ENCODE results near the gene TTC33. TPM values are rescaled to one million over a fixed set of nuclear protein-coding genes. Genes with fewer than 3 reads are reported as not detected.
A peak's percentile ranks its signal among the peaks of the same experiment; 100 is the strongest.

TTC33 gene
- total RNA-seq, 4 donors from 2014 or later, result 11.3 to 19.0 (median 14.9) TPM

DNA sequence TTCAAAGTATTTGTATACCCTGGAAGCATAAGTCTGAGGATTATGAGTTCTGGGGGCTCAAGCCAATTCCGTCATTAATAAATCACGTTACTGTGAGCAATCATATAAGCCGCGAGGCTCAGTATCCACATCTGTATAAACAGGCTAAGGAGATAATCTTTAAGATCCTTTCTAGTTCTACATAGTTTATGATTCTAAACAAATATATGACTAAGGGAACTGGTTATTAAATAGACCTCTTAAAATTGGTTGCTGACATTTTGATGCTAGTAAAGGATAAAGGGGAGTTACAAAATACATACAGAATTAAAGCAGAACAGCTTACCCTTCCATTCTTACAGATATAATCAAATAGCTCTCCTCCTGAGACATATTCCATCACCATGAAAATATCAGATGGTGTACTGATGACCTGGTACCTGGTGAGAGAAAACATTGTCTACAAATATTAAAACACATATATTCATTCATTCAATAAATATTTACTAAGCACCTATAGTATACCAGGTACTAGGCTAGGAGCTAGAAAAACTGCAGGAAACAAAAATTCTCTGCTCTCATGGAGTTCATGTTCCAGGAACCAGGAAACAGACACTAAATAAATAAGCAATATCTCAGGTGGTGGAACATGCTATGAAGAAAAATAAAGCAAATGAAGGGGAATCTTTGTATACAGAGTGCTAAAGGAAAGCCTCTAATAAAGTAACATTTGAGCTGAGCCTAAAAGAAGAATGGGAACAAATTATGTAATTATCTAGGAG, 19.5 kb upstream of the TTC33 start:
- Histone ChIP-seq H3K27ac (peak overlapping the region in 2 of 4 donors; percentile 7 to 8), H3K4me1 (peaks cover 0 to 15% (median 0%) of the 10 kb centered on the region in 4 donors), H3K27me3 (no peaks in the 10 kb centered on the region), H3K9me3 (no peaks in the 10 kb centered on the region), H3K4me3 (no peak overlapping the region), H3K36me3 (peaks cover 0 to 59% (median 0%) of the 10 kb centered on the region in 3 donors)
- DNase-seq, result no peak
- no peak for TF ChIP-seq POLR2A (IDR thresholded peaks at IDR 0.05)
- TF ChIP-seq, protein P1, sequence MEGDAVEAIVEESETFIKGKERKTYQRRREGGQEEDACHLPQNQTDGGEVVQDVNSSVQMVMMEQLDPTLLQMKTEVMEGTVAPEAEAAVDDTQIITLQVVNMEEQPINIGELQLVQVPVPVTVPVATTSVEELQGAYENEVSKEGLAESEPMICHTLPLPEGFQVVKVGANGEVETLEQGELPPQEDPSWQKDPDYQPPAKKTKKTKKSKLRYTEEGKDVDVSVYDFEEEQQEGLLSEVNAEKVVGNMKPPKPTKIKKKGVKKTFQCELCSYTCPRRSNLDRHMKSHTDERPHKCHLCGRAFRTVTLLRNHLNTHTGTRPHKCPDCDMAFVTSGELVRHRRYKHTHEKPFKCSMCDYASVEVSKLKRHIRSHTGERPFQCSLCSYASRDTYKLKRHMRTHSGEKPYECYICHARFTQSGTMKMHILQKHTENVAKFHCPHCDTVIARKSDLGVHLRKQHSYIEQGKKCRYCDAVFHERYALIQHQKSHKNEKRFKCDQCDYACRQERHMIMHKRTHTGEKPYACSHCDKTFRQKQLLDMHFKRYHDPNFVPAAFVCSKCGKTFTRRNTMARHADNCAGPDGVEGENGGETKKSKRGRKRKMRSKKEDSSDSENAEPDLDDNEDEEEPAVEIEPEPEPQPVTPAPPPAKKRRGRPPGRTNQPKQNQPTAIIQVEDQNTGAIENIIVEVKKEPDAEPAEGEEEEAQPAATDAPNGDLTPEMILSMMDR (IDR thresholded peaks at IDR 0.05), result no peak

DNA sequence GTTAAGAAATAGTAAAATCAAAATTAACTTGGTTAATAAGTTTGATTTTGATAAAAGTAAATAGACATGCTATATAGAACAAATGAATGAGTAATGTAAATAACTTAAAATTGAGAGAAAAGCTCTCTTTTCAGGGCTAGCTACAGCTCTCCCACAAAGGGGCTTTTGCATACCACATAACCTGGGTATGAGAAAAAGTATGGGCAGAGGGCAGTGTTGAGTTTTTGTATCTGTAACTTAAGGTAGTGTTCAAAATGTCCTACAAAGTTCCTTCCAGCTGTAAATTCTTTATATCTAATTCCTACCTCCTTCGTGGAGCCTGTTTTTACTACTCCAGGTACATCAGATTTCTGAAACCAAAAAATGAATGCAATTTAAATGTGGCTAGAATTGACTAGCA, 18.9 kb upstream of the TTC33 start:
- no peaks in the 10 kb centered on the region for H3K27me3 ChIP-seq
- TF ChIP-seq POLR2A (IDR thresholded peaks at IDR 0.05), result no peak
- TF ChIP-seq, protein P1 (IDR thresholded peaks at IDR 0.05), result peak in 1 of 6 experiments; percentile 16
- DNase-seq, result no peak
- no peaks in the 10 kb centered on the region for H3K9me3 ChIP-seq
- no peak overlapping the region for H3K27ac ChIP-seq
- H3K4me3 ChIP-seq, result no peak overlapping the region
- H3K4me1 ChIP-seq, result peaks cover 0 to 15% (median 0%) of the 10 kb centered on the region in 4 donors
- peaks cover 0 to 63% (median 0%) of the 10 kb centered on the region in 3 donors for H3K36me3 ChIP-seq

DNA sequence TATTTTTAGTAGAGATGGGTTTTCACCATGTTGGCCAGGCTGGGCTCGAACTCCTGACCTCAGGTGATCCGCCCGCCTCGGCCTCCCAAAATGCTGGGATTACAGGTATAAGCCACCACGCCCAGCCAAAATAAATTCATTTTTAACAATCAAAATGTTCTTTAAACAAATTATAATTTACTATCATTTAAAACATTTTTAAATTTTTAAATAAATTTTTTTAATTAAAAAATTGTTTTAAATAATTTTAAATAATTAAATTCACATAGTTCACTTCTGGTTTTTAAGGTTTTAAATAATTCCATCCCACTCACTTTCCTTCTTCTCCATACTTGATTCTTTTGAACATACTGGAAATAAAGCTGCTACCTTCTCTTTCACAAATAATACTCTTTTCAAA, 15.0 kb upstream of the TTC33 start:
- Histone ChIP-seq H3K36me3 (peaks cover 0 to 74% (median 0%) of the 10 kb centered on the region in 3 donors), H3K4me1 (peaks cover 0 to 3% (median 0%) of the 10 kb centered on the region in 4 donors), H3K27me3 (no peaks in the 10 kb centered on the region), H3K4me3 (no peak overlapping the region), H3K27ac (no peak overlapping the region), H3K9me3 (no peaks in the 10 kb centered on the region)
- TF ChIP-seq, protein P1 (IDR thresholded peaks at IDR 0.05), result no peak
- no peak for TF ChIP-seq POLR2A (IDR thresholded peaks at IDR 0.05)
- no peak for DNase-seq

DNA sequence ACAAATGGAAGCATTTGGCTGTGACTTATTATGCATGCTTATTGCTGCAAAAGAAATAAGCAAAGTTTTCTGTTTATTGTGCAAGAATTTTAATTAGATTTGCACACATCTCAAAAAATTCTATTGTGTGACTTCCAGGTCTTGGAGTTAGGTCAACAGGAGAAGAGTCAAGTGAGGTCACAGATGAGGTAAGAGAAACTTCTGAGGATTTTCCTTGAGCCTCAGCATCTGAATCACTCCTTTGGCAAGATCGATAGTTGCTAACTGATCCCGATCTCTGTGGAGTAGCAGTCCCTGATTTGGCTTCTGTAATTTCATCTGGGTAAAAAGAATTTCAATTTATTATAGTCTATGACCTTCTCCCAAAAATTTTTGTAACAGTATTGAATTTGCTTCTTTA, 6.9 kb upstream of the TTC33 start:
- peaks cover 0 to 64% (median 0%) of the 10 kb centered on the region in 3 donors for H3K36me3 ChIP-seq
- H3K4me1 ChIP-seq, result no peaks in the 10 kb centered on the region
- TF ChIP-seq, protein P1 (IDR thresholded peaks at IDR 0.05), result no peak
- no peak for TF ChIP-seq POLR2A (IDR thresholded peaks at IDR 0.05)
- no peaks in the 10 kb centered on the region for H3K27me3 ChIP-seq
- no peaks in the 10 kb centered on the region for H3K9me3 ChIP-seq
- no peak overlapping the region for H3K4me3 ChIP-seq
- no peak for DNase-seq
- no peak overlapping the region for H3K27ac ChIP-seq

DNA sequence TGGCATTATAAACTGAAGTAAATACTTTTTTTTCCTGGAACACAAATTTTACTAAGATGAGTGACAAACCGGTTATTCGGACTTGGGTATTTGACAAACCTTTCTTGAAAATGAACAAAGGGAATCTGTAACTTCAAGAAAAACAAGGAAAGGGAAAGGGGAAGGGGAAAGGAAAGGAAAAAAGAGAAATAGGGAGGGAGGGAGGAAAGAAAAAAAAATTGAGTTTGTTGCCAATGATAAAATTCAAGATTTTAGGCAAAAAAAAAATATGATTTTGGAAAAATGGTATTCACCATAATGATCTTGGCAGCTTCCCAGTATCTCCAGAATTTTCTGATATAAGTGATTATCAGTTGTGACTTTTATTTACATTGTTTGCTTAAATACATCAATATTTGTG, 1.6 kb upstream of the TTC33 start:
- TF ChIP-seq POLR2A (IDR thresholded peaks at IDR 0.05), result no peak
- TF ChIP-seq, protein P1 (IDR thresholded peaks at IDR 0.05), result no peak
- DNase-seq, result no peak
- H3K27me3 ChIP-seq, result no peaks in the 10 kb centered on the region
- H3K4me1 ChIP-seq, result peaks cover 0 to 13% (median 0%) of the 10 kb centered on the region in 4 donors
- H3K27ac ChIP-seq, result no peak overlapping the region
- peaks cover 0 to 12% (median 0%) of the 10 kb centered on the region in 3 donors for H3K36me3 ChIP-seq
- H3K9me3 ChIP-seq, result no peaks in the 10 kb centered on the region
- H3K4me3 ChIP-seq, result no peak overlapping the region

Measured in Peyer's patch (tissue), 4 donors.